Hindlimb muscle (tissue), 1 donor: Measurements from ENCODE around the gene CD274. TPM values are rescaled to one million over a fixed set of nuclear protein-coding genes. Genes with fewer than 3 reads are reported as not detected.
"Not testable (repeated sequence)": the region's sequence is repeated elsewhere in the genome, so short reads cannot be mapped to it uniquely, and the experiment has no call there.

ENCODE experiments used
- DNase-seq: peaks from one replicate; pipeline ENCODE4 v3.0.0-alpha.2; 2013
- polyA plus RNA-seq: library from polyadenylated mRNA; unstranded; fragments of 120-200 nt; gene quantifications from one replicate; pipeline ENCODE4 v1.2.1, GENCODE V29; 2013; ENCODE audit not compliant: insufficient read length

CD274 gene
- 1.5 TPM for polyA plus RNA-seq

DNA sequence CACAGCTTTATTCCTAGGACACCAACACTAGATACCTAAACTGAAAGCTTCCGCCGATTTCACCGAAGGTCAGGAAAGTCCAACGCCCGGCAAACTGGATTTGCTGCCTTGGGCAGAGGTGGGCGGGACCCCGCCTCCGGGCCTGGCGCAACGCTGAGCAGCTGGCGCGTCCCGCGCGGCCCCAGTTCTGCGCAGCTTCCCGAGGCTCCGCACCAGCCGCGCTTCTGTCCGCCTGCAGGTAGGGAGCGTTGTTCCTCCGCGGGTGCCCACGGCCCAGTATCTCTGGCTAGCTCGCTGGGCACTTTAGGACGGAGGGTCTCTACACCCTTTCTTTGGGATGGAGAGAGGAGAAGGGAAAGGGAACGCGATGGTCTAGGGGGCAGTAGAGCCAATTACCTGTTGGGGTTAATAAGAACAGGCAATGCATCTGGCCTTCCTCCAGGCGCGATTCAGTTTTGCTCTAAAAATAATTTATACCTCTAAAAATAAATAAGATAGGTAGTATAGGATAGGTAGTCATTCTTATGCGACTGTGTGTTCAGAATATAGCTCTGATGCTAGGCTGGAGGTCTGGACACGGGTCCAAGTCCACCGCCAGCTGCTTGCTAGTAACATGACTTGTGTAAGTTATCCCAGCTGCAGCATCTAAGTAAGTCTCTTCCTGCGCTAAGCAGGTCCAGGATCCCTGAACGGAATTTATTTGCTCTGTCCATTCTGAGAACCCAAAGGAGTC, at the start of gene CD274:
Gene CD274, plus strand, starts transcription at position 184 of the 733 bp plus-strand sequence. CDS start 5,572 bp downstream, outside the sequence.
- DNase-seq = peak; percentile 83

DNA sequence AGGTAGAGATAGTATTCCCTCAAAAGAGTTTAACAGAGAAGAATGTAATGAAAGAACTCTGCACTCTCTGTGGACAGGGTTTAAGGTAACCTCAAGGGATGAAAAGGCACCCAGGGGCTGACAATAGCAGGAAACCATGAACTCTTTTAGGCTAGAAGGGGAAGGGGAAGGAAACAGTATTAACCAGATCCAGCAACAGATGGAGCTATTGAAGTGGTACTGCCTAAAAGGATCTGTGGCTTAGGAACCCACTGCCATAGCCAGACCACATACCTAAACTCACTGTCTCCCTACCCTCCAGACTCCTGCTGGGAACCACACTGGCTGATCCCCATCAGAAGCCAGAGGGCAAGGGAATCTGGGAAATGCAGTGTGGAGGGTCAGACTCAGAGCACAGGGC, 48.1 kb upstream of the CD274 start:
- no peak for DNase-seq

DNA sequence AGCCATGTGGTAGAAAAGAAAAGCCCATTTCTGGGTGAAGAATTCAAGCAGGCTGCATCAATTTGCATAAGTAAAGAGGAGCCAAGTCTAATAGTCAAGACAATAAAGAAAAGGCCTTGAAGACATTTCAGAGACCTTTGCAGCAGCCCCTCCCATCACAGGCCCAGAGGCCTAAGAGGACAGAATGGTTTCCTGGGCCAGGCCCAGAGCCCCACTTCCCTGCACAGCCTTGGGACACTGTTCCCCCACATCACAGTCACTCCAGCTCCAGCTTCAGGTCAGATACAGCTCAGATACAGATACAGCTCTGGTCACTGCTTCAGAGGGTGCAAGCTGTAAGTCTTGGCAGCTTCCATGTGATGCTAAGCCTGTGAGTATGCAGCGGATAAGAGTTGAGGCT, 41.7 kb upstream of the CD274 start:
- DNase-seq = no peak

DNA sequence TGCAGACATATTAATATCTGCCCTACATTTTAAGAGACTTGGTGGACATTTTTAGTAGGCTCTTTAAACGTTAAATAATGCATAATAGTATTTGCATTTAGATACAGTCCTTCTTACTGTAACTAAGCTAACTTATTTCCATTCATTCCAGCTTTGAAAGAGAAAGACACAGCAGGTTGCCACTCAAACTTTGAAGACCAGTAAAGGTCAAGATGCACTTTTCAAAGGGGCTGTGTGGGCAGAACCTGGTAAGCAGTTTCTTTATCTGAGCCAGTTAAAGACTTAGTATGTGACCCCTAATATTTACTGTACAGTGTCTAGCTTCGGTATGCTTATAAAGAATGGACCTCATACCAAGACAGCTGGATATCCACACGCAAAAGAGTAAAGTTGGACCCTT, 33.4 kb upstream of the CD274 start:
- no peak for DNase-seq

DNA sequence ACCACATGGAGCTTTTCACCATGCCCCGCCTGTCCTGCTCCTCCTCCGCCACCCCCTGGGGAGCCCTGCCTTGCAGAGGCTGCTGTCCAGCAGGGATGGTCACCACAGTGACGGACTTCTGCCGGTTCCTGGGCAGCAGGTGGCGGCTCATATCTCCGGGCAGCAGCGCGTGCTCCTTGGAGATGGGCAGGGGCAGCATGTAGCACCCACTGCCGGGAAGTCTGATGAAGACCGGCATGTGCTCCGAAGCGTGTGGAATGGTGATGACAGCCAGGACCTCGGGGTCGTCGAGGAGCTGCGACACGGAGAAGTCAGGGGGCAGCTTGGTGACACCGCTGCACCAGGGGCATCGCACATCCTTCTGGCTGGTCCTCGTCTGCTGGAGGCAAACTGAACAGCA, 31.9 kb upstream of the CD274 start:
- DNase-seq = no peak

DNA sequence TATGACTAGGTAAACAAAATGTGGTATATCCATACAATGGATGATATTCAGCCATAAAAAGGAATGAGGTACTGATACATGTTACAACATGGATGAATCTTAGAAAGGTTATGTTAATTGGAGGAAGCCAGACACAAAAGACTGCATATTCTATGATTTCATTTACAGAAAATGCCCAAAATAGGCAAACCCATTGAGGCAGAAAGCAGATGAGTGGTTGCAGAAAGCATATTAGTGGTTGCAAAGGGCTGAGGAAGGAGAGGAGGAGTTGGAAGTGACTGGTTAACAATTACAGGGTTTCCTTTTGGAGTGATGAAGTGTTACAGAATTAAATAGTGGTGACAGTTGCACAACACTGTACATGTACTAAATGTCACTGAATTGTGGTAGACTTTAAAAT, 30.4 kb upstream of the CD274 start:
- DNase-seq = no peak

DNA sequence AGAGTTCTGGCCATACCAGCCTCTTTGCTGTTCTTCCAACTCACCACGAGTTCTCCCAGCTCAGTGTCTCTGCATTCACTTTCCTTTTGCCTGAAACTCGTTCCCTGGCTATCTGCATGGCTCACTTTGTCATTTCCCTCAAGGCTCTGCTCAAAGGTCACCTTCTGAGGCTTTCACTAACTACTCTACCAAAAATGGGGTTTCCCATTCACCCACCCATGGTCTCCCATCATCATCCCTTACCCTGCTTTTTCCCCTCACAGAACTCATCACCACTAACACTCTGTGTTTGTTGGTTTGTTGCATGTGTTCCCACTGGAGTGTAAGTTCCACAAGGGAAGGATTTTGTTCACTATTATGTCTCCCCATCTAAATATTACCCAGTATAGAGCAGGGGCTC, 29.2 kb upstream of the CD274 start:
- no peak for DNase-seq

DNA sequence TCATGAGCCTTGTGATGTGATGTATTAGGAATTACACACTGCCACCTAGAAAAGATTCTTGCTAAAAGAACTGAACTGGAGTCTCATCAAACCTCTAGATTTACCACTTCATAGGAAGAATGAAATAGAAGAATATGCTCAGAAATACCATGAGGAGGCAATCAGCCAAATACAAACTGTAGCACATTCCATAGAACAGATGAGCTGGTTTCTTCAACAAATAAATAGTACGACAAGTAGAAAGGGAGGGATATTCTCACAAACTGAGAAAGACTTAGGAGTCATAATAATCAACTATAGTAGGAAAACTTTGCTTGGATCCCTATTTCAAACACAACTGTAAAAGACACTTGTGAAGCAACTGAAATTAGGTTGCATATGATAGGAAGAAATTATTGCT, 28.1 kb upstream of the CD274 start:
- no peak for DNase-seq

DNA sequence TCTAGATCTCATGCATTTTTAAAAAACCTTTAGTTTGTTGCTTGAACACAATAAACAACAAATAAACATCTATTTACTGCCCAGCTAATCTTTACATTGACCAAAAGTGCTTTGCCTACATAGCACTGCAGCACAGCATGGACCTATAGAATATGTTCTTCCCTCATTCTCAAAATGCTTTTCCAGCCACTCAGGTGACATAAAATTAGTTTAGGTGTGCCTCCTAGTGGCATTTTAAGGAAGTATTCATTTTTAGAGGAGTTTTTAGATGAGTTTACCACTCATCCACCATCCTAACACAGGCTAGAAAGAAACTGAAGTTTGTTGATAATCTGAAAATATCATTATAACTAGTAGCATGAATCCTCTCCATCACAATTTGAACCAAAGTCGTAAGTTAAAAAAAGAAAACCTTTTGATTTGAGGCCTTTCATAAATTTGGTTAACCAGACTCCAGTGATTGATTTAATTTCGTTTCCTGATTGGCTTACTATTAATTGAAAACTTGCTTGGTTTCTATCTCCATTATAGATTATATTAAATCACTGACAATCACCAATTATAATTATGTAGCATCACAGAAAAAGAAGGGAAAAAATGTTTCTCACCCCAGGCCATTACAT, 25.2 kb upstream of the CD274 start:
- DNase-seq = no peak

DNA sequence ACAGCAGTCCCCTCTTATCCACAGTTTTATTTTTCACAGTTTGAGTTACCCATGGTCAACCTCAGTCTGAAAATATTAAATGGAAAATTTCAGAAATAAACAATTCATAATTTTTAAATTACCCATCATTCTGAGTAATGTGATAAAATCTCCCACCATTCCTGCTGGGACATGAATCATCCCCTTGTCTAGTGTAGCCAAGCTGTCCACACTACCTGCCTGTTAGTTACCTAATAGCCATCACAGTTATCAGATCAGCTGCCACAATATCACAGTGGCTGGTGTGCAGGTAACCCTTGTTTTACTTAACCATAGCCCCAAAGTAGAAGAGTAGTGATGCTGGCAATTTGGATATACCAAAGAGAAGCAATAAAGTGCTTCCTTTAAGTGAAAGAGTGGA, 23.3 kb upstream of the CD274 start:
- no peak for DNase-seq

DNA sequence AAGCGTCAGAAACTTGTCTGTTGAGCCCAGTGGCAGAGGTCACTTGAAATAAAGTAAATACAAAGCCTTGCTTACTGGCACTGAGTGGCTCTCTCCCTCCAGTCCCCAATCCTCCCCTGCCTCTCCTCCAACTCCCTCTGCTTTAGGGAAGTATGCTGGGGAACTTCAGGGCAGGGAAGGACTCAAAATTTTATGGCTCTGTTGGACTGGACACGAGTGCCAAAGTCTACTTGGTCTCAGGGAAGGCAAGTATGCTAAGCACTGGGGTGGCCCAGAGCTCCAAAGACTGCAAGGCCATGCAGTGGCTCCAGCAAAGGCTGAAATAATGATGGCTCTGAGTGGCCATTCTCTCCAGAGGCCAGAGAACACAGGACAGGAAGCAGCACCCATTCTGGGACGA, 22.2 kb upstream of the CD274 start:
- DNase-seq = no peak

DNA sequence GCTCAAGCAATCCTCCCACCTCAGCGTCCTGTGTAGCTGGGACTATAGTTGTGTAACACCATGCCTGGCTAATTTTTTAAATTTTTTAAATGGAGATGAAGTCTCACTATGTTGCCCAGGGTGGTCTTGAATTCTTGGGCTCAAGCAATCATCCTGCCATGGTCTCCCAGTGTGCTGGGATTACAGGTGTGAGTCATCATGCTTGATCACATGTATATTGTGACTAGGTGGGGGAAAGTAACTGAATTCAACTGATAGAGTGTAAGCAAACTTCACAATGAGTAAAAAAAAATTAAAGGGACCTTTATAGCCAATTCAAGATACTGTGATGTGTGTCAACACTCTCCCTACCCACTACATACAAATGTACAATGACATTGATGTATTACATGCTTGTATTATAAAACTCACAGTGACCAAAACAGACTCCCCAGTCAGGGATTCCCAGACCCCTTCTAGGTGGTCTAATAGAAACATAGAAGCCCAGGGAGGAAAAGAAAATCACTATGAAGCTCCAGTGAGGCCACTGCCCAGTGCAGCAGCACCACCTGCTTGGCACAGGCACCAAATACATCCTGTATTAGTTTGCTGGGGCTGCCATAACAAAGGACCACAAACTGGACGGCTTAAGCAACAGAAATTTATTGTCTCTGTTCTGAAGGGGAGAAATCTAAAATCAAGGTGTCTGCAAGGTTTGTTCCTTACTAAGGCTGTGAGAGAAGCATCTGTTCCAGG, 21.4 kb upstream of the CD274 start:
- DNase-seq = no peak

DNA sequence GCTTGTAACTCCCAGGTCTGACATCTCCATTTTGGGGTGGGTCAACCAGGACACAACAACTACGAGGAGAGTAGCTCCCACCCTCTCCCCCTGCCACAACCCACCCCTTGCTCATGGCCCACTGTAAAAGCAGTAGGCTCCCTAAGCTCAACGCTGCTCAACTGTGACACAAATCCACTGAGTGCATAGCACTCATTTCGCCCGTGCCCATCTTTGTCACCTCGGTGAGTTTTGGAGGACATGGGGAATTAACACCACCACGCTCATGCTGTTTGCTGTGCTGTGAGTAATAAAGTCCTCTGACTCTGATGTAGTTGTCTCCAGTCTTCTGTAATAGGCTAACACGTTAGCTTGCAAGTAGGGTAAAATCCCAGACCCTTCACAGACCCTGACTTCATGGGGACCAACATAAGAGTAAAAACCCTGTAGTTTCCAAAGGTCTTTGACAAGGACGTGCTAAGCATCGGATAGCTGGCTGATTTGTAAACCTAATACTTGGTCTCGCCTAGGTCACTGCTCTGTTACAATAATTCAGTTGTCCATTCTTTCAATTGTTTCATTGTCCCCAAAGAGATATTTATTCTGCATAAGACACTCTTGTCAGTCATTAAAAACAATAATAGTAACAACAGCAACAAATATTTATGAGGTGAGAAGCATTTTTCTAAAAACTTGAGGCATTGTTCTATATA, 20.3 kb upstream of the CD274 start:
- DNase-seq = no peak

DNA sequence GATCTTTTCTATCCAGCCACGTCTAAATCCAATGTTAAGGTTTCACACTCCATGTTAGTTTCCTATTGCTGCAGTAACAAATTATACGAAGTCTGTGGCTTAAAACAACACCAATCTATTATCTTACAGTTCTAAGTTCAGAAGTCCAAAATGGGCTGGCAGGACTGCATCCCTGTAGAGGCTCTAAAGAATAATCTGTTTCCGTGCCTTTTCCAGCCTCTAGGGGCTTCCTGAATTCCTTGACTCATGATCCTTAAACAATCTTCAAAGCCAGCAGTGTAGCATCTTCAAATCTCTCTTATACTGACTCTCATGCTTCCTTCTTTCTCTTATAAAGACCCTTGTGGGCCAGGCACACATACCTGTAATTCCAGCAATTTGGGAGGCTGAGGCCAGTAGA, 19.4 kb upstream of the CD274 start:
- DNase-seq = no peak

DNA sequence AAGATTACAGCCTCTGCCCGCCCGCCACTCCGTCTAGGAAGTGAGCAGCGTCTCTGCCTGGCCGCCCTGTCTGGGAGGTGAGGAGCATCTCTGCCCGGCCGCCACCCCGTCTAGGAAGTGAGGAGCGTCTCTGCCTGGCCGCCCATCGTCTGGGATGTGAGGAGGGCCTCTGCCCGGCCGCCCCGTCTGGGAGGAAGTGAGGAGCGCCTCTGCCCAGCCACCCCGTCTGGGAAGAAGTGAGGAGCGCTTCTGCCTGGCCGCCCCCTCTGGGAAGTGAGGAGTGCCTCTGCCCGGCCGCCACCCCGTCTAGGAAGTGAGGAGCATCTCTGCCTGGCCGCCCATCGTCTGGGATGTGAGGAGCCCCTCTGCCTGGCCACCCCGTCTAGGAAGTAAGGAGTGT, 17.5 kb upstream of the CD274 start:
- not testable (repeated sequence) for DNase-seq

DNA sequence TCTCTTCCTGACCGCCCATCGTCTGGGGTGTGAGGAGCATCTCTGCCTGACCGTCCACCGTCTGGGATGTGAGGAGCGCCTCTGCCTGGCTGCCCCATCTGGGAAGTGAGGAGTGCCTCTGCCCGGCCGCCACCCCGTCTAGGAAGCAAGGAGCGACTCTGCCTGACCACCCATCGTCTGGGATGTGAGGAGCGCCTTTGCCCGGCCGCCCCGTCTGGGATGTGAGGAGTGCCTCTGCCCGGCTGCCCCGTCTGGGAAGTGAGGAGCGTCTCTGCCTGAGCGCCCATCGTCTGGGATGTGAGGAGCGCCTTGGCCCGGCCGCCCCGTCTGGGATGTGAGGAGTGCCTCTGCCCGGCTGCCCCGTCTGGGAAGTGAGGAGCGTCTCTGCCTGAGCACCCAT, 17.0 kb upstream of the CD274 start:
- DNase-seq = not testable (repeated sequence)

DNA sequence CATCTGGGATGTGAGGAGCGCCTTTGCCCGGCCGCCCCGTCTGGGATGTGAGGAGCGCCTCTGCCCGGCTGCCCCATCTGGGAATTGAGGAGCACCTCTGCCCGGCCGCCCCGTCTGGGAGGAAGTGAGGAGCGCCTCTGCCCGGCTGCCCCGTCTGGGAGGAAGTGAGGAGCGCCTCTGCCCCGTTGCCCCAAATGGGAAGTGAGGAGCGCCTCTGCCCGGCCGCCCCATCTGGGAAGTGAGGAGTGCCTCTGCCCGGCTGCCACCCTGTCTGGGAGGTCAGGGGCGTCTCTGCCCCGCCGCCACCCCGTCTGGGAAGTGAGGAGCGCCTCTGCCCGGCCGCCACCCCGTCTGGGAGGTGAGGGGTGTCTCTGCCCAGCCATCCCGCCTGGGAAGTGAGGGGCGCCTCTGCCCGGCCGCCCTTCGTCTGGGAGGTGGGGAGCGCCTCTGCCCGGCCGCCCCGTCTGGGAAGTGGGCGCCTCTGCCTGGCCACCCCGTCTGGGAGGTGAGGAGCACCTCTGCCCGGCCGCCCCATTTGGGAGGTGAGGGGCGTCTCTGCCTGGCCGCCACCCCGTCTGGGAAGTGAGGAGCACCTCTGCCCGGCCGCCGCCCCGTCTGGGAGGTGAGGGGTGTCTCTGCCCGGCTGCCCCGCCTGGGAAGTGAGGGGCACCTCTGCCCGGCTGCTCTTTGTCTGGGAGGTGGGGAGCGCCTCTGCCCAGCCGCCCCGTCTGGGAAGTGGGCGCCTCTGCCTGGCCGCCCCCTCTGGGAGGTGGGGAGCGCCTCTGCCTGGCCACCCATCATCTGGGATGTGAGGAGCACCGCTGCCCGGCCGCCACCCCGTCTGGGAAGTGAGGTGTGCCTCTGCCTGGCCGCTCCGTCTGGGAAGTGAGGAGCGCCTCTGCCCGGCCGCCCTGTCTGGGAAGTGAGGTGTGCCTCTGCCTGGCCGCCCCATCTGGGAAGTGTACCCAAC, 16.2 kb upstream of the CD274 start:
- not testable (repeated sequence) for DNase-seq

DNA sequence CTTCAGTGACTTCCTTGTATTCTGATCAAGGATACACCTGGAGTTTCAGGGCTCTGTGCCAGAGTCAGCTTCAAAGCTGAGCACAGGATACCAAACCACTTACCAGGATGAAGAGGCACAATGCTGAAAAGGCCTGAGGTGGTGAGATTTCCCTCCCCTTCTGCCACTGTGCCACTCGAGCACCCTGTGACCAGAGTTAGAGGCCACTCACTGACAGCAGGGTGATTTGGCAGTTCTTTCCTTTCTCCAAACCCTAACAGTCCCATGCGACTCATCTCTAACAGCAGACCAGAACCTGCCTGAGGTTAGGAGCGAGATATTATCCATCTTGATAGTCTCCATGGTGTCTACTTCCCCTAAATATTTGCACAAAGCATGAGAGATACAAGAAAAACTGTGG, 14.4 kb upstream of the CD274 start:
- no peak for DNase-seq

DNA sequence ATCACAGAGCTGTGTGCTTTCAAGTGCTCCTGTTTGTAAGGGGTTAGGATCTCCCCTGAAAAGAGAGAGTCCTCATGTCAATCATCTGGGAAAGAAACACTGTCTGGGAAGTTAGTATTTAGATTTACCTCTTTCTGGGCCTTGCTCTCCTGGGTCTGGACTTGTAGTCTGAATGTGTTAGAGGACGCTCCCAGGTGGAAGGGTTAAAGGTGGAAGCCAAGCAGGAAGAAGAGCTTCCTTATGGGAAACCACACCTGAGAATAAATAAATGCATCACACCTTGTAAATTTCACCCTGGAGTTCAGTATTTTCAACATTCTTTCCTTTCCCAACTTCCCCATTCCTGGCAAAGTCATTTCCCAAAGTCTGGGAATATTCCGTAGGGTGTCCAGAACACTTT, 13.9 kb upstream of the CD274 start:
- no peak for DNase-seq

DNA sequence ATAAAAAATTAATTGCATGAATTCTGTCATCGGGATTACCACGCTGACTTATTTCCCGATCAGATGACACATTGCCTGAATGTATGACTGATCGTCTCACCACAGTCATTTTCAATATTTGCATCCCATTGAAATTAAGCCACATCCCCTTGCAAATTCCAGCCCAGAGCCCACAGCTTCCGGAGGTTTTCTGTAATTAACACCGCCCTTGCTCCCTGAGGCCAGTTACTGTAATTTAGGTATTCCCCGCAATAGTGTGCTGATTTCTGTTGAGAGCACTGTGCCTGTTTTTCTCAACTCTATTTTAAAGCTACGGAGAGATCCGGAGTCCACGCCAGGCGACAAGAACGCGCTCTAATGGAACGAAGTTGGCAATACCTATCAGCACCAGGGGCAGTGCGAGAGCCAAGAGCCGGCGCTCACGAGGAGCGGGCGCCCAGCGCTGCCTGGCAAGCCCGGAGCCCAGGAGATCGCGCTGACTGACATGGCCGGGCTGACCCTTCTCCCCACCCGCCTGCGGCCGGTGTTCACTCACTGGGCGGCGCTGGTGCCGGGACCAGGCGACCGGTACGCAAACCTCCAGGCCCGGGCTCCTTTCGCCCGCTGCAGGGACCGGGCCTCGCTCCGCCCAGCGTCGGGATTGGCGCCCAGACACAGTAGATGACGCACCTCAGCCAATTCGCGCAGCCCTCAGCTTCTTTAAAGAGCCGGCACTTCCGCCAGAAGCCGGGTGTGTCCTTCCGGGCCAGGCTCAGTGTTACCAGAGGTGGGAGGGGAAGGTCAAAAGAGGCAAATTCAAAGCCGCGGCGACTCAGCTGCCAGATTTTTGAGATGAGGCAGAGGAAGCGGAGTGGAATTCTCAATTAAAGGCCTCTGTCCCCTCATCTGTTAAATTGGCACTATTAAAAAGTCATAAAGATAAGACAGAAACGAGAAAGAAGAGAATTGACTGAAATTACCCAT, 12.8 kb upstream of the CD274 start, which contains the start of gene PLGRKT:
Gene PLGRKT, minus strand, starts transcription at position 672 of the 963 bp plus-strand sequence. CDS start 5,948 bp downstream, outside the sequence.
- peak; percentile 94 for DNase-seq
